Measurements from ENCODE around the gene BRSK1.
A peak's percentile ranks its signal among the peaks of the same experiment; 100 is the strongest.

Gene BRSK1

GRCh38 chr19:55273978-55274707 is 9.7 kb upstream of the BRSK1 start:
- no peak for DNase-seq (ENCODE audit: low read depth in 2 of 2)

GRCh38 chr19:55275851-55276719 is 7.7 kb upstream of the BRSK1 start:
- no peak for DNase-seq (ENCODE audit: low read depth in 2 of 2)

DNA sequence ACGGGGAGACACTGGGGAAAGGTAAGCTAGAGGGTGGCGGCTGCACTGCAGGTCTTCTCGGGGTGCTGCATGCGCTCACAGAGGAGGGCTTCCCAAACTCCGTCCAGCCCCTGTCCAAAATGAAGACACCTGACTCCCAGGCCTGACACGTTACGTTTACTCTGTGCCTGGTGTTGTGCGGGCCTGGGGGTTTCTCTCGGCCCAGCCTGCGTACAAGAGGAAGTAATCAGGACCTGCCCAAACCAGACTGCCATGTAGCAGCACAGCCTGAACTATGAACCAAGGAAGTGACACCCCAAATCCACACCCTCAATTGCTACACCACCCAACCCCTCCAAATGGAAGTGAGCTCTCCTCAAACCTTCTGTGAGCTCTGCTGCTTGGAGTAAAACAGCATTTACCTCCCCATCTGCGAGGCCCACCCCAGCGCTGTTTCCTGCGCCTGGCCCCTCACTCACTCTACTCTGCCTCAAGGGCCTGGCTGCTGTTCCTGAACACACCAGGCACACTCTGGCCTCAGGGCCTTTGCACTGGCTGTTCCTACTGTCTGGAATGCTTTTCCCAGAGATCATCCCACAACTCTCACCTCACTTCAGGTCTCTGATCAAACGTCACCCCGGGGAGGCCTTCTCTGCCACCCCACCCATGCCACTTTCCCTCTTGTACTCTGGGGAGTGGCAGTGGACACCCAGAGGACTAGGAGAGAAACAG is 6.9 kb upstream of the BRSK1 start:
- DNase-seq (ENCODE audit: low read depth in 2 of 2): no peak

DNA sequence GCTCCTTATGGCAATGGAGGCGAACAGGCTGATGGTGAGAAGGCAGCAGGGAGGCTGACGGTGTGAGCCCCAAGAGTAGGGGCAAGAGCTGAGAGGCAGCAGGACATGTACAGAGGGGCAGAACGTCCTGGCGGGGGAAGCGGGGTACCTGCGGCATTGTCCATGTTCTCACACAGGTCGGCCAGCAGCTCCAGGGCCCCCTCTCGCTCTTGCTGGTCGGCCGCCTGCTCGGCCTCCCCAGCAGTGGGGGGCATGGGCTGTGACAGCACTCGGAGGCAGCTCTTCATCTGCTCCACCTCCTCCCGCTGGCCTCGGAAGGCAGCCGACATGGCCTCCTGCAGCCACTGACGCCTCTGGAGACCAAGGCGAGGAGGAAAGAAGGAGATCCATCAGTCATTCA is 6.3 kb upstream of the BRSK1 start:
- no peak for DNase-seq (ENCODE audit: low read depth in 2 of 2)

GRCh38 chr19:55278391-55279135 is 5.2 kb upstream of the BRSK1 start:
- no peak for DNase-seq (ENCODE audit: low read depth in 2 of 2)

DNA sequence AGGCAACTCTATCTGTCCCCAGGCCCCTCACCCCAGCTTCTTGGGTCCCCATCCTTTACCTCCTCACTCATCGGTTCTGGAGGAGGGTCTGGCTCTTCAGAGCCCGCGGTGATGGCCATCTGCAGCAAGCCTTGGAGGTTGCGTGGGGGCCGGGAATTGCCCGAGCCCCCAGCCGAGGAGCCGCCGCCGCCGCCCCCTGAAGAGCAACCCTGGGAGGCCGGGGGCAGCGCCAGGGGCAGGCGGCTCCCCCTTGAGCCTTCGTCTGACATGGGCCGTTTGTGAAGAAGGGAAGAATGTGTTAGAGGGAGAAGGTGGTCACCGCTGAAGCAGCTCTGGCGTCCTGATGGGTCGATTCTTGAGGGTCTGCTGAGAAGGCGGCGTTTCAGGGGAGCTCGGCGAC is 4.5 kb upstream of the BRSK1 start:
- DNase-seq (ENCODE audit: low read depth in 2 of 2): no peak

DNA sequence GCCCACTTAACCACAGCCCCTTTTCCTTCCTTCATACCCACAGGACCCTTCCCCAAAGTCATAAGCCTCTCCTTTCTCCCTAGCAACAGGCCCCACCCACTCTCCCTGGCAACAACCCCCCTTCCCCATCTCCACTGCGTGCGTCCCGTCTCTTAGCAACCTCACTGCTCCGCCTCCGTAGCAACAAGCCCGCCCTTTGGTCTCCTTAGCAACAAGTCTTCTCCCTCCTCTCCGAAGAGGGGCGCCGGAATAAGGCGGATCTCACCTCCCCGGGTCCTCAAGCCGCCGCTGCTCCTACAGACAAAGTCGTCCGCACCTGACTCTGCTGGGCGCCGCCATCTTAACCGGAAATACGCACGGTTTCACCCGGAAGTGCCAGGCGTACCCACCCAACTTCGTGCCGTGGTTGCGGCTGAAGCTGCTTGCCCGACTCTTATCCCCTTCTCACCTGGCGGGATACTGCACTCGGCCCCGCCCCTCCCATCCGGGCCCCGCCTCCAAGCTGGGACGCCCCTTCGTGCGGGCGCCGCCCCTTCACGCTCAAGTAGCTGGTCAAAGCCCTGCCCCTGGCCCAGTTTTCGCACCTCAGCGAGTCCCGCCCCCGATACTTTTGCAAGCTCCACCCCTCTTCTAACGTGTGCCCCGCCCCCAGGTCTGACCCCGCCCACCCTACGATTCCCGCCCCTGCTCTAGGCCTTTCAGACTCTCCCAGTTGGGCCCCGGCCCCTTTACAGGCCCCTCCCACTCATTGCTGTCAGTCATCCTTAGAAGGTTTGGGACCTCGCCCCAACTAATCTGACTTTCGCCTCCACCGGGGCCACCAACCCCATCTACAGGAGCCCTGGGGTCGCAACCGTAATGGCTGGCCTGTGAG is 3.8 kb upstream of the BRSK1 start, which contains the start of gene HSPBP1:
Gene HSPBP1 (minus strand): TSS at position 341 of the 874 bp plus-strand sequence. CDS start 502 bp downstream, outside the sequence.
- peak; percentile 88 to 92 for DNase-seq (ENCODE audit: low read depth in 2 of 2)

DNA sequence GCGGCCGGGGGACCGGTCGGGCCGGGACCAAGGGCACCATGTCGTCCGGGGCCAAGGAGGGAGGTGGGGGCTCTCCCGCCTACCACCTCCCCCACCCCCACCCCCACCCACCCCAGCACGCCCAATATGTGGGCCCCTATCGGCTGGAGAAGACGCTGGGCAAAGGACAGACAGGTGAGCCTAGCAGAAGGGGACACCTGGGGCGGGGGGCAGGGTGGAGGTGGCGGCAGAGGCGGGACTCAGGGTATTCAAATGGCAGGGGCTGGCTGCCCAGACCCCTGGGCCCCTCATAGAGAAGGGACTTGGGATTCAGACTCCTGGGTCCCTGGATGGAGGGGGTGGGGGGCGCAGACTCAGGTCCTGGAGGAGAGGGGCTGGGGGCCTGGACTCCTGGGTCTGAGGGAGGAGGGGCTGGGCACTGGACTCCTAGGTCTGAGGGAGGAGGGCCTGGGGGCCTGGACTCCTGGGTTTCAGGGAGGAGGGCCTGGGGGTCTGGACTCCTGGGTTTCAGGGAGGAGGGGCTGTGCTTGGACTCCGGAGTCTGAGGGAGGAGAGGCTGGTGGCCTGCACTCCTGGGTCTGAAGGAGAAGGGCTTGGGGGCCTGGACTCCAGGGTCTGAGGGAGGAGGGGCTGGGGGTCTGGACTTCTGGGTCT is 735 bp downstream of the BRSK1 start:
- DNase-seq (ENCODE audit: low read depth in 2 of 2): no peak

DNA sequence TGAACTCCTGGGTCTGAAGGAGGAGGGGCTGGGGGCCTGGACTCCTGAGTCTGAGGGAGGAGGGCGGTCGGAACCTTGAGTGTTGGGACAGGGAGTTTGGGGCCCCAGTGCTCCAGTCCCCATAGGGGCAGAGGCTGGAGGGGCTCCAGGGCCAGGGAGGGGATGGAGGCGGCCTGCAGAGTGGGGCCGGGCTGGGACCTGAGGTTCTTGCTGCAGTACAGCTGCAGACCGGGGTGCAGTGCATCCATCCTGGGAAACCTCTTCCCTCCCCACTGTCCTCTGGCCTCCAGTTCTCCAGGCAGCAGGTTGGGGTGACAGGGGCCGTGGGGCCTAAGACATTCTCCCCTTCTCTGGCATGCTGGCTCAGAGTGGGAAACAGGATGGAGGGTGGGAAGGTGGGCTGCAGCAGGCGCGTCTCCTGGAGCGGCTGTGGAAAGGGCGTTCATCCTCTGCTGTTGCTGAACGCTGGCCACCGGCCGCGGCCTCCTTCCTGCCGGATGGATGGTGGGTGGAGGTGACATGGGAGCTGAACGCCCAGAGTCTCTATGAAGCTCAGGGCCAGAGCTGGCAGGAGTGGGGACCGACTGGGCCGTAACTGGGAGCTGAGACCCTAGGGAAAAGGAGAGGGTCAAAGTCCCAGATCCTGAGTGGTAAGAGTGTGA is 1.6 kb downstream of the BRSK1 start:
- no peak for DNase-seq (ENCODE audit: low read depth in 2 of 2)

GRCh38 chr19:55287361-55288079 is 3.7 kb downstream of the BRSK1 start:
- DNase-seq (ENCODE audit: low read depth in 2 of 2): no peak

- no peak for DNase-seq (ENCODE audit: low read depth in 2 of 2)
Measured at GRCh38 chr19:55289117-55289796, 5.5 kb downstream of the BRSK1 start.

DNA sequence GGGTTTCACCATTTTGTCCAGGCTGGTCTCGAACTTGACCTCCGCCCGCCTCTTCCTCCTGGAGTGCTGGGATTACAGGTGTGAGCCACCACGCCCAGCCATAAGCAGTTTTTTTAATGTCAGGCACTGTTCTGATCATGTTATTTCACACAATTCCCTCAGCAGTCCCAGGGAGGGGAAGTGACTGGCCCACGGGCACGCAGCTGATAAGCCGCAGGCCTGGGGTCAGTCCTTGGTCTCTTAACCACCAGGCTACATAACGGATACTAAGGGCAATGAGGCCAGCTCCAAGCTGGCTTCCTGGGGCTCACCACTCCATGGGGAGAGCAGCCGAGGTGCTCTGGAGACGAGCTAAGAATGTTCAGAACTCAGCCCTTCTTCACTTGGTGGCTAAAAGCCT is 13.5 kb downstream of the BRSK1 start:
- DNase-seq (ENCODE audit: low read depth in 2 of 2): no peak

- no peak for DNase-seq (ENCODE audit: low read depth in 2 of 2)
Measured at GRCh38 chr19:55299991-55300390, 16.2 kb downstream of the BRSK1 start.

- no peak for DNase-seq (ENCODE audit: low read depth in 2 of 2)
Measured at GRCh38 chr19:55300886-55301458, 17.2 kb downstream of the BRSK1 start.

GRCh38 chr19:55301459-55302317 is 17.9 kb downstream of the BRSK1 start:
- peak; percentile 97 to 98 for DNase-seq (ENCODE audit: low read depth in 2 of 2)

DNA sequence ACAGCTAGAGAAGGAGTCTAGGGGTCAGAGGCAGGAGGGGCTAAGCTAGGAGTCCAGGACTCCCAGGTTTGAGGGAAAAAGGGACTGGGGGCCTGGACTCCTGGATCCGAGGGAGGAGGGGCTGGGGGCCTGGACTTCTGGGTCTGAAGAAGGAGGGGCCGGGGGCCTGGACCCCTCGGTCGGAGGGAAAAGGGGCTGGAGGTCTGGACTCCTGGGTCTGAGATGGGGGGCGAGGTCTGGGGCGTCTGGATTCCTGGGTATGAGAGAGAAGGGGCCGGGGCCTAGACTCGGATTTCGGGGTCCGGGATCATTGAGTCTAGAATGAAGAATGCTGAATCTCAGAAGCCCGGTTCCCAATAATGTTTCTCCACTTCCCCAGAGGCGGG is 18.5 kb downstream of the BRSK1 start:
- DNase-seq (ENCODE audit: low read depth in 2 of 2): no peak

- DNase-seq (ENCODE audit: low read depth in 2 of 2): no peak
Measured at GRCh38 chr19:55303477-55303876, 19.7 kb downstream of the BRSK1 start.
